ENCODE data around the gene NKIRAS2. TPM values are rescaled to one million over a fixed set of nuclear protein-coding genes. Genes with fewer than 3 reads are reported as not detected.

NKIRAS2 gene
- total RNA-seq, 4 donors from 2014 or later: 33.7 to 52.5 (median 43.9) TPM

DNA sequence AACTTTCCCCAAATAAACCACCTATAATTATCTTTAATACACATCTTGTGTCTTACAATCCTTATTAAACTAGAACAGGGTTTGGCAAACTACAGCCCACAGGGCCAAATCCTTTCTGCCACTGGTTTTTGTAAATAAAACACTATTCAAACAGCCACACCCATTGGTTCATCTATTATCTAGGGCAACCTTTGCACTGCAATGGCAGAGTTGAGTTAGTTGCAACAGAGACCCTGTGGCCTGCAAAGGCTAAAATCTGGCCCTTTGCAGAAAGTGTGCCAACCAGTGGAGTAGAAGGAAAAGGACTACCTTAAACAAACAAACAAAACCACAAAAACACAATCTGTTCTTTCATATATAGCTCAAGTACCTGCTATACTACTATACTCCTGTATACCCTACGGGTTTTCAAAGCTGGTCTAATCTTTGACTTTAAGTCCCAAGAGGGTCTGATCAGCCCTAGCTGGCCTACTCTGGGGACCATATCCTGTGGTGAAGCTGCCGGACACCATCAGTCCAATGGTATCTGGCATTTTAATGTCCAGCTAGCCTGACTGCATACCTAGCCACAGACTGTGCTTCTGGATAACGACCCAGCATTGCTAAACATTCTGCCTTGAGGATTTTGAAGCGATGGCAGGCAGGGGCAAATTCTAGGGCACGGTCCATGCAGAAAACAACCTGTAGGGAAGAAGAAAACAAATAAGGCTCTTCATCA lies 30.0 kb upstream of the NKIRAS2 start:
- 90% methylated on average over 5 of the region's 5 CpGs for WGBS
- Histone ChIP-seq H3K36me3 (peaks cover 86% of the 10 kb centered on the region), H3K27ac (no peak overlapping the region), H3K4me1 (no peaks in the 10 kb centered on the region), H3K27me3 (no peaks in the 10 kb centered on the region), H3K4me3 (no peak overlapping the region), H3K9me3 (no peaks in the 10 kb centered on the region)
- TF ChIP-seq POLR2A (IDR thresholded peaks at IDR 0.05) (no peak), EP300 (IDR thresholded peaks at IDR 0.05) (no peak), POLR2AphosphoS5 (IDR thresholded peaks at IDR 0.05) (no peak)
- TF ChIP-seq, protein P1, sequence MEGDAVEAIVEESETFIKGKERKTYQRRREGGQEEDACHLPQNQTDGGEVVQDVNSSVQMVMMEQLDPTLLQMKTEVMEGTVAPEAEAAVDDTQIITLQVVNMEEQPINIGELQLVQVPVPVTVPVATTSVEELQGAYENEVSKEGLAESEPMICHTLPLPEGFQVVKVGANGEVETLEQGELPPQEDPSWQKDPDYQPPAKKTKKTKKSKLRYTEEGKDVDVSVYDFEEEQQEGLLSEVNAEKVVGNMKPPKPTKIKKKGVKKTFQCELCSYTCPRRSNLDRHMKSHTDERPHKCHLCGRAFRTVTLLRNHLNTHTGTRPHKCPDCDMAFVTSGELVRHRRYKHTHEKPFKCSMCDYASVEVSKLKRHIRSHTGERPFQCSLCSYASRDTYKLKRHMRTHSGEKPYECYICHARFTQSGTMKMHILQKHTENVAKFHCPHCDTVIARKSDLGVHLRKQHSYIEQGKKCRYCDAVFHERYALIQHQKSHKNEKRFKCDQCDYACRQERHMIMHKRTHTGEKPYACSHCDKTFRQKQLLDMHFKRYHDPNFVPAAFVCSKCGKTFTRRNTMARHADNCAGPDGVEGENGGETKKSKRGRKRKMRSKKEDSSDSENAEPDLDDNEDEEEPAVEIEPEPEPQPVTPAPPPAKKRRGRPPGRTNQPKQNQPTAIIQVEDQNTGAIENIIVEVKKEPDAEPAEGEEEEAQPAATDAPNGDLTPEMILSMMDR (IDR thresholded peaks at IDR 0.05): no peak
- peak in 1 of 2 donors; percentile 29 for DNase-seq (ENCODE audit: low spot score in 2 of 2)

DNA sequence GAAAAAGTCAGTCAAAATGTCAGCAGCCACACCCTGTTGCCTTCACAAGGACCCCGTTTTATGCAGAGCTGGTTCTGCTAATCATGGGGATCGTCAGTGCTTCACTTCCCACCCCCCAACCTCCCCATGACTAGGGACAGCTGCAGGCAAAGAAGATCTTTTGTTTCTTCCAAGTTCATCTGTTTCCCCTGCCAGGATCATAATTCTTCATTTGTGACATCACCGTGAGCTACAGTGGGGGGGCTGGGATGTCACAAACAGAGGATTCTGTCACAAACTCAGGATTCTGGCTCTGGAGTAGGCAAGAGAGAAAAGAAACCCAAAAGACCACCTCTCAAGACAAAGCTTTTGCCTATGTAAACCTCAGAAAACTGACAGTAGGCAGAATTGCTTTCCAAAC lies 27.3 kb upstream of the NKIRAS2 start:
- TF ChIP-seq, protein P1 (IDR thresholded peaks at IDR 0.05): no peak
- TF ChIP-seq POLR2A (IDR thresholded peaks at IDR 0.05): no peak
- TF ChIP-seq EP300 (IDR thresholded peaks at IDR 0.05): no peak
- TF ChIP-seq POLR2AphosphoS5 (IDR thresholded peaks at IDR 0.05): no peak
- DNase-seq (ENCODE audit: low spot score in 2 of 2): no peak
- no peak overlapping the region for H3K27ac ChIP-seq

DNA sequence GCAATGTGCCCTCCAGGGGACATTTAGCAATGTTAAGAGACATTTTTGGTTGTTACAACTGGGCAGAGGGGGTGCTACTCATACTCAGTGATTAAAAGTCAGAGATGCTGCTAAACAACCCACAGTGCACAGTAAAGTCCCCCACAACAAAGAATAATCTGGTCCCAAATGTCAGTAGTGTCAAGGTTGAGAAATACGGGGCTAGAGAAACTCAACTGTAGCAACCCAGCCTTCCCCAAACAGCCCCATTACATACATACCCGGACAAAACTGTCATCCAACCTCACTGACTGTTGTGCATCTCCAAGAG lies 23.1 kb upstream of the NKIRAS2 start:
- Histone ChIP-seq H3K27ac (no peak overlapping the region), H3K4me3 (no peak overlapping the region), H3K4me1 (peaks cover 4% of the 10 kb centered on the region), H3K36me3 (peaks cover 98% of the 10 kb centered on the region), H3K27me3 (no peaks in the 10 kb centered on the region), H3K9me3 (no peaks in the 10 kb centered on the region)
- DNase-seq (ENCODE audit: low spot score in 2 of 2): no peak
- TF ChIP-seq POLR2AphosphoS5 (IDR thresholded peaks at IDR 0.05): no peak
- 86% methylated on average over 2 of the region's 2 CpGs for WGBS

More for the DNA sequence above, 27.3 kb upstream of the NKIRAS2 start:
- Histone ChIP-seq H3K4me1 (no peaks in the 10 kb centered on the region), H3K9me3 (no peaks in the 10 kb centered on the region), H3K4me3 (no peak overlapping the region), H3K36me3 (peaks cover 98% of the 10 kb centered on the region), H3K27me3 (no peaks in the 10 kb centered on the region)
- 58% methylated on average over 3 of the region's 3 CpGs for WGBS

DNA sequence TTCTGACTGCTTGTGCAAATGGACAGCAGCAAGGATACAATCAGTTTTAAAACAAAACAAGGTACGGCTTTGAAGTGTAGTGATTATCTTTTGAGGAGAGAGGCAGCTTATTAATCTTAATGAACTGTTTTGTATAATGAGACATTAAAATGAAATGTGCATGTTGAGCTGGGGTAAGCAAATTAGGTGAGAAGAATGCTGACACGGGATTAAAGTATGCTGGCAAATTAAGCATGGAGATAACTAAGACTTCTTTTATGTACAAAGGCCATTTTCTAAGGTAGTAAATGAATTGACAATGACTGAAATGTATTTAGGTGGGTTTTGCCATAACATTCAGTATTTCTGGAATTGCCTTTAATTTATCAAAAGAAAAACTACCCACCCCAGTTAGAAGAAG lies 21.4 kb upstream of the NKIRAS2 start:
- Histone ChIP-seq H3K36me3 (peaks cover 93% of the 10 kb centered on the region), H3K27me3 (no peaks in the 10 kb centered on the region), H3K9me3 (no peaks in the 10 kb centered on the region), H3K4me3 (no peak overlapping the region), H3K27ac (no peak overlapping the region), H3K4me1 (peaks cover 4% of the 10 kb centered on the region)
- 28% methylated on average over 2 of the region's 2 CpGs for WGBS
- TF ChIP-seq, protein P1 (IDR thresholded peaks at IDR 0.05): no peak
- TF ChIP-seq EP300 (IDR thresholded peaks at IDR 0.05) (no peak), POLR2A (IDR thresholded peaks at IDR 0.05) (no peak), POLR2AphosphoS5 (IDR thresholded peaks at IDR 0.05) (no peak)
- no peak for DNase-seq (ENCODE audit: low spot score in 2 of 2)

DNA sequence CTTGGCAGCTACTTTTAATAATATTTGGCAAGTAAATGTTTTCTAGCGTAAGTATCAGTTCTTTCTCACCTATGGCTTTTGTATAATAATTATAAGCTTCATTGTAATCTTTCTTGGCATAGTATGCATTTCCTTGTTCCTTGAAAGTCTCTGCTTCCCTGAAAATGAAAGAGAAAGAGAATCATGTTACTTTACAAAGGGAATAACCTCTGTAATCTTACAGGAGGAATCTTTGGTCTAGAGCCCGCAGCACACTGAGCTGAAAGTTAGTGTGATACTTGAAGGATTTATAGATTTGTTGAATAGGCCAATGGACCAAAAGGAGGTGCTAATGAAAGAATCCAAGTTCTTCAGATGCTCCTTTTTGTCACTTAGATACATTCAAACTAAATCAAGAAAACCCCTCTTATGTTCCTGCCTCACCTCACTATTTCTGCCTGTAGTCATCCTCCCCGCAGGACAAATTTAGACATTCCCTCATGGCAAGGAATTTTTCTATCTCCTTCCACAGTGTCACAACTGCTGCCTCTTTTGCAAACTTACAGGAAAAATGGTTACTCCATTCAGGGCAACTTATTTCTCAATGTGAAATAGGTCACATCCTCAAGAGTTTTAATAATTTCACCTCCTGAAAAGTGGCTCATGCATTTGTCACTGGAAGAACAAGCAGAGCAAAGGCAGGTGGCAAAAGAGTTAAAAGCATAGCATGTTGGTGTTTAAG lies 19.3 kb upstream of the NKIRAS2 start:
- WGBS: 72% methylated on average over 3 of the region's 3 CpGs
- Histone ChIP-seq H3K27me3 (no peaks in the 10 kb centered on the region), H3K27ac (no peak overlapping the region), H3K4me1 (peaks cover 19% of the 10 kb centered on the region), H3K9me3 (no peaks in the 10 kb centered on the region), H3K4me3 (no peak overlapping the region), H3K36me3 (peaks cover 73% of the 10 kb centered on the region)
- TF ChIP-seq POLR2A (IDR thresholded peaks at IDR 0.05): no peak
- no peak for TF ChIP-seq EP300 (IDR thresholded peaks at IDR 0.05)
- no peak for TF ChIP-seq POLR2AphosphoS5 (IDR thresholded peaks at IDR 0.05)
- TF ChIP-seq, protein P1 (IDR thresholded peaks at IDR 0.05): no peak
- DNase-seq (ENCODE audit: low spot score in 2 of 2): no peak

Data from suprapubic skin (tissue), 4 donors.